Naive thymus-derived CD4-positive, alpha-beta T cell (primary cell): ENCODE measurements around the gene NENF. TPM values are rescaled to one million over a fixed set of nuclear protein-coding genes. Genes with fewer than 3 reads are reported as not detected.

ENCODE experiments used
- ATAC-seq: fragments of 150-1000 bp; cut with Tn5 transposase; 2 replicates; pipeline ENCODE4 v1.10.0; 2021; ENCODE audit warnings: mild to moderate bottlenecking, moderate library complexity
- CTCF ChIA-PET: fragments of 350-600 bp; sonication (Branson Sonifier 250); formaldehyde crosslinking; loops from one replicate; lab custom pipeline; 2021; ENCODE audit warnings: antibody characterized with exemption; lab: Charles Lee
- POLR2A ChIA-PET: fragments of 350-600 bp; sonication (Branson Sonifier 250); formaldehyde crosslinking; loops from one replicate; lab custom pipeline; 2021; ENCODE audit warnings: antibody characterized with exemption, inconsistent platforms; lab: Charles Lee
- DNase-seq, 9 donors: peaks; one replicate each; pipeline versions ENCODE4 v3.0.0 to v3.0.0-alpha.2; 2020 to 2022; ENCODE audit warnings: mixed read lengths in 1 of 9
- H3K27ac ChIP-seq: one replicate; pipeline ENCODE4 v1.7.0; 2013; ENCODE audit warnings: mild to moderate bottlenecking, low read depth, low read length, moderate library complexity
- H3K27me3 ChIP-seq, 2 donors: one replicate each; pipeline ENCODE4 v1.7.0; 2013; ENCODE audit warnings: low read length in 2 of 2, mild to moderate bottlenecking in 2 of 2, moderate library complexity in 2 of 2; ENCODE audit not compliant: control insufficient read depth in 2 of 2, insufficient read depth in 2 of 2
- H3K36me3 ChIP-seq, 3 experiments: 1 replicate in 2 of 3; 2 replicates in 1 of 3; pipeline ENCODE4 v1.7.0; 2013; ENCODE audit warnings: low read length in 3 of 3, mild to moderate bottlenecking in 3 of 3, moderate library complexity in 1 of 3; ENCODE audit not compliant: insufficient read depth in 3 of 3, control insufficient read depth in 2 of 3
- H3K4me1 ChIP-seq, 2 donors: one replicate each; pipeline ENCODE4 v1.7.0; 2013; ENCODE audit warnings: low read length in 2 of 2, mild to moderate bottlenecking in 2 of 2, moderate library complexity in 1 of 2; ENCODE audit not compliant: control insufficient read depth in 2 of 2, insufficient read depth in 2 of 2
- H3K4me3 ChIP-seq: 2 replicates; pipeline ENCODE4 v1.7.0; 2013; ENCODE audit warnings: mild to moderate bottlenecking, low read length
- H3K9me3 ChIP-seq, 3 experiments: 1 replicate in 2 of 3; 2 replicates in 1 of 3; pipeline ENCODE4 v1.7.0; 2013; ENCODE audit warnings: low read length in 3 of 3; ENCODE audit not compliant: control insufficient read depth in 2 of 3
- H3K27ac Mint-ChIP-seq, 9 donors: one replicate each; pipeline ENCODE4 v1.8.0; 2020 to 2022; ENCODE audit warnings: mixed read lengths in 9 of 9, mild to moderate bottlenecking in 8 of 9, moderate library complexity in 5 of 9, inconsistent platforms in 2 of 9
- H3K27me3 Mint-ChIP-seq, 5 donors: one replicate each; pipeline ENCODE4 v1.8.0; 2021 to 2022; ENCODE audit warnings: mixed read lengths in 5 of 5, mild to moderate bottlenecking in 1 of 5
- H3K36me3 Mint-ChIP-seq, 5 donors: one replicate each; pipeline ENCODE4 v1.8.0; 2020 to 2022; ENCODE audit warnings: mixed read lengths in 5 of 5, mild to moderate bottlenecking in 3 of 5, inconsistent platforms in 1 of 5
- H3K4me1 Mint-ChIP-seq, 7 donors: one replicate each; pipeline ENCODE4 v1.8.0; 2020 to 2022; ENCODE audit warnings: mixed read lengths in 7 of 7, mild to moderate bottlenecking in 3 of 7, inconsistent platforms in 1 of 7
- H3K4me3 Mint-ChIP-seq, 10 donors: one replicate each; pipeline ENCODE4 v1.8.0; 2020 to 2022; ENCODE audit warnings: mild to moderate bottlenecking in 10 of 10, mixed read lengths in 10 of 10, moderate library complexity in 6 of 10, inconsistent platforms in 2 of 10
- H3K9me3 Mint-ChIP-seq, 11 donors: one replicate each; pipeline ENCODE4 v1.8.0; 2020 to 2022; ENCODE audit warnings: mixed read lengths in 11 of 11, mild to moderate bottlenecking in 4 of 11, inconsistent platforms in 1 of 11, moderate library complexity in 1 of 11
- intact Hi-C, 2 donors: fragments of 100-400 bp; cut with micrococcal nuclease; formaldehyde crosslinking; loops; one replicate each; pipeline ENCODE4 v1.15.1; 2023
- polyA plus RNA-seq, 2 donors: library from polyadenylated mRNA; unstranded; fragments of 300-500 nt; fragmentation: Illumina TruSeq; gene quantifications; one replicate each; pipeline ENCODE4 v1.2.3, GENCODE V29; 2021
- total RNA-seq, 6 experiments: library from RNA in 5 of 6; stranded (reverse) in 5 of 6; gene quantifications; 1 replicate in 5 of 6; 2 replicates in 1 of 6; pipeline ENCODE4 v1.2.3 and lab custom pipeline; 2021 to 2026

Gene NENF
- total and polyA plus RNA-seq, 7 experiments from 2014 or later: 16.0 to 73.0 (median 22.9) TPM

- ChIA-PET CTCF (interaction anchor here (0.6 to 7.3 kb wide), 5 partner anchors 13 to 773 kb away, joined by 3 to 96 read pairs (median 5); no protein-coding TSS in a partner anchor), POLR2A (no interaction called here)
- ATAC-seq: no peak
- Histone ChIP-seq H3K36me3 (no peaks in the 10 kb centered on the region), H3K27me3 (no peaks in the 10 kb centered on the region), H3K9me3 (no peaks in the 10 kb centered on the region), H3K4me1 (no peaks in the 10 kb centered on the region), H3K27ac (no peak overlapping the region), H3K4me3 (no peak overlapping the region)
- H3K4me3 Mint-ChIP-seq: no peak overlapping the region
- no peaks in the 10 kb centered on the region for H3K27me3 Mint-ChIP-seq
- intact Hi-C loops: no loop called here
- H3K36me3 Mint-ChIP-seq: no peaks in the 10 kb centered on the region
- peaks cover 0 to 8% (median 0%) of the 10 kb centered on the region in 7 donors for H3K4me1 Mint-ChIP-seq
- no peak overlapping the region for H3K27ac Mint-ChIP-seq
- no peak for DNase-seq
- H3K9me3 Mint-ChIP-seq: peaks cover 0 to 1% (median 0%) of the 10 kb centered on the region in 11 donors
Observed at GRCh38 chr1:212453156-212453857, 20.6 kb downstream of the NENF start.

- H3K9me3 ChIP-seq: no peaks in the 10 kb centered on the region
- Mint-ChIP-seq H3K27ac (no peak overlapping the region), H3K27me3 (no peaks in the 10 kb centered on the region), H3K9me3 (peaks cover 0 to under 1% (median 0%) of the 10 kb centered on the region in 11 donors), H3K36me3 (no peaks in the 10 kb centered on the region), H3K4me3 (no peak overlapping the region), H3K4me1 (peaks cover 0 to 15% (median 0%) of the 10 kb centered on the region in 7 donors)
- DNase-seq (no peak), ATAC-seq (no peak)
- ChIA-PET CTCF (interaction anchor here (0.5 to 7.3 kb wide), 10 partner anchors 16 to 1576 kb away, joined by 3 to 166 read pairs (median 12); partner anchors contain the start of genes DTL and INTS7), POLR2A (no interaction called here)
- H3K4me3 ChIP-seq: no peak overlapping the region
- no peaks in the 10 kb centered on the region for H3K27me3 ChIP-seq
- H3K27ac ChIP-seq: no peak overlapping the region
- intact Hi-C loops: loop anchor here (1.0 to 5.0 kb wide), 5 partner anchors 87 to 757 kb away; no protein-coding TSS in a partner anchor
- H3K36me3 ChIP-seq: no peaks in the 10 kb centered on the region
- H3K4me1 ChIP-seq: no peaks in the 10 kb centered on the region
Observed at GRCh38 chr1:212454741-212455140, 22.0 kb downstream of the NENF start.

DNA sequence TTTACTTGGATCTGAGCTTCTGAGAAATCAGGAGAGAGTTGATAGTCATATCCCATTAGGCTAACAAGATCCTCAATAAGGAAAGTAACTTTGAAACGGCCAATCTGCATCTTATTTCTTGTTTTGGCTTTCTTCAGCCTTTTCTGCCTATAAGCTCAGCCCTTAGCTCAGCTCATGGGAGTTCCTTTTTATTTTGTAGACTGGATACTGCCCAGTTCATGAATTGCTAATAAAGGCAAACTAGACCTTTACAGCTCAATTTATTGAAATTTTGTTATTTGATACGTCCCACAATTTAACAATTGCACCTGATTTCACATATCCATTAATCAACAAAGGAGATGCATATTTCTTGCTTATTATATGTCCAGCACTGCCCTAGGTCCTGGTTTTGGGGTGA lies 22.7 kb downstream of the NENF start:
- H3K4me3 ChIP-seq: no peak overlapping the region
- H3K27me3 Mint-ChIP-seq: no peaks in the 10 kb centered on the region
- no peak overlapping the region for H3K27ac ChIP-seq
- no peaks in the 10 kb centered on the region for H3K36me3 ChIP-seq
- intact Hi-C loops: loop anchor here (1.0 to 5.0 kb wide), 5 partner anchors 88 to 758 kb away; no protein-coding TSS in a partner anchor
- H3K27me3 ChIP-seq: no peaks in the 10 kb centered on the region
- no peaks in the 10 kb centered on the region for H3K36me3 Mint-ChIP-seq
- peaks cover 0 to 15% (median 0%) of the 10 kb centered on the region in 7 donors for H3K4me1 Mint-ChIP-seq
- no peak overlapping the region for H3K4me3 Mint-ChIP-seq
- no peak overlapping the region for H3K27ac Mint-ChIP-seq
- ChIA-PET POLR2A (interaction anchor here (0.6 to 1.3 kb wide), 4 partner anchors 11 to 775 kb away, joined by 3 to 4 read pairs (median 4); no protein-coding TSS in a partner anchor), CTCF (interaction anchor here (0.5 to 7.3 kb wide), 35 partner anchors 9 to 1084 kb away, joined by 3 to 166 read pairs (median 5); partner anchors contain the start of genes DTL, INTS7, NENF and PACC1)
- no peaks in the 10 kb centered on the region for H3K4me1 ChIP-seq
- ATAC-seq (no peak), DNase-seq (no peak)
- H3K9me3 ChIP-seq: no peaks in the 10 kb centered on the region
- no peaks in the 10 kb centered on the region for H3K9me3 Mint-ChIP-seq

GRCh38 chr1:212455803-212456528 lies 23.2 kb downstream of the NENF start:
- Mint-ChIP-seq H3K9me3 (no peaks in the 10 kb centered on the region), H3K27ac (no peak overlapping the region), H3K4me1 (peaks cover 0 to 12% (median 0%) of the 10 kb centered on the region in 7 donors), H3K27me3 (no peaks in the 10 kb centered on the region), H3K36me3 (no peaks in the 10 kb centered on the region), H3K4me3 (no peak overlapping the region)
- no peaks in the 10 kb centered on the region for H3K9me3 ChIP-seq
- intact Hi-C loops: loop anchor here (1.0 to 5.0 kb wide), 14 partner anchors 23 to 776 kb away; partner anchors contain the start of genes NENF (in 2 of the 2), DTL (in 1 of the 2) and INTS7 (in 1 of the 2)
- ATAC-seq: peak; percentile 84
- H3K27me3 ChIP-seq: no peaks in the 10 kb centered on the region
- no peaks in the 10 kb centered on the region for H3K4me1 ChIP-seq
- no peak overlapping the region for H3K27ac ChIP-seq
- no peaks in the 10 kb centered on the region for H3K36me3 ChIP-seq
- ChIA-PET POLR2A (interaction anchor here (0.6 to 1.3 kb wide), 5 partner anchors 11 to 775 kb away, joined by 3 to 4 read pairs (median 3); no protein-coding TSS in a partner anchor), CTCF (interaction anchor here (0.6 to 7.3 kb wide), 45 partner anchors 9 to 849 kb away, joined by 3 to 166 read pairs (median 4); partner anchors contain the start of genes DTL, INTS7, NENF and PACC1)
- no peak overlapping the region for H3K4me3 ChIP-seq
- peak; percentile 53 to 84 (median 69) for DNase-seq

DNA sequence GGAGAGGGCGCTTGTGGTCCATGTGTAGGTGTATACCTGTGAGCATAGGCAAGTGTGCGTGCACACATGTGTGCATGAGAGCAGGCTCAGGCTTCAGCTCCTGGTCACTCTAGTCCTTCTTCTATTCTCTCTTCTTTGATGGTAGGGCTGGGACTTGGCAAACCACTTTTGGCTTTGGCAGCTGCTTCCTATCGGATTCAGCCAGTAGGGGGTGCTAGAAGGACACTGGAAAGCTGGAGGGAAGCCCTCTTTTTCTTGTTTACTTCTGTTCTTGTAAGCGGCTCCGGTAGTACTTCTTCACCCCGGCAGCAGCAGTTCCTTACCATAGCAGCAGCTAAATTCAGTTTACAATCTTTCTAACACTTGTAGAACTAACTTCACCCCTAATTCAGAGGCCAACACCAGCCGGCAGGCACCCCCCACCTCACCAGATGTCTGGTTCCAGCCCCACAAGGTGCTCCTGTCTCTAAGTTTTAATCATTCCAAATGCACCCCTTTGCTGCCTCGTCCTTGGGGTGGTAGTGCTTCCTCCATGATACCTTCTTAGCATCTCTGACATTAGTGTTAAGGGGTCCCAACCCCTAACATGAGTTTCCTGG lies 25.1 kb downstream of the NENF start:
- Histone ChIP-seq H3K27me3 (no peaks in the 10 kb centered on the region), H3K9me3 (no peaks in the 10 kb centered on the region), H3K36me3 (no peaks in the 10 kb centered on the region), H3K4me1 (no peaks in the 10 kb centered on the region), H3K27ac (no peak overlapping the region), H3K4me3 (no peak overlapping the region)
- DNase-seq (peak; percentile 9 to 47 (median 32)), ATAC-seq (no peak)
- H3K36me3 Mint-ChIP-seq: no peaks in the 10 kb centered on the region
- ChIA-PET CTCF (interaction anchor here (1.2 to 7.3 kb wide), 10 partner anchors 12 to 776 kb away, joined by 3 to 166 read pairs (median 8); partner anchors contain the start of genes DTL, INTS7 and NENF), POLR2A (interaction anchor here (0.6 to 1.1 kb wide), 2 partner anchors 387 to 778 kb away, joined by 3 to 10 read pairs; no protein-coding TSS in a partner anchor)
- peaks cover 0 to 12% (median 0%) of the 10 kb centered on the region in 7 donors for H3K4me1 Mint-ChIP-seq
- H3K9me3 Mint-ChIP-seq: no peaks in the 10 kb centered on the region
- H3K27me3 Mint-ChIP-seq: no peaks in the 10 kb centered on the region
- H3K27ac Mint-ChIP-seq: no peak overlapping the region
- H3K4me3 Mint-ChIP-seq: no peak overlapping the region
- intact Hi-C loops: loop anchor here (1.0 to 5.0 kb wide), 6 partner anchors 25 to 761 kb away; partner anchors contain the start of gene NENF (in 1 of the 2)

DNA sequence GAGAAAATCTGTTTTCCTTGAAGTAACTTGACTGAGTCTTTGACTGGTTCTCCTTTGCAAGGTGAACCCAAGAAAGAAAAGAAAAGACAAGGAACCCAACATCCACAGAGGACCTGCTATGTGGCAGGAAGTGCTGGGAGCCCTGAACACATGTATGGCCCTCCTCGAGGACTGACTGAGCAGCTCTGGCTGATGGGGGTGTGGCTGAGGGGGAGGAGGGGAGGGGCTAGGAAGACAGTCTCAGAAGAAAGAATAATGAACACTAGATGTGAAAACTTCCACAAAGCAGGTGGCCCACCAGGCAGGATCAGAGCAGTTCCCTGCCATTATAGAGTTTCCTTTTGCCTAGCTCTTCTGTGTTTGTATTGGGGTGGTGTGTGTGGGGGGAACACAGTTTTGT lies 26.1 kb downstream of the NENF start:
- intact Hi-C loops: loop anchor here (5.0 kb wide), 4 partner anchors 92 to 762 kb away; no protein-coding TSS in a partner anchor
- H3K27ac ChIP-seq: no peak overlapping the region
- no peak for ATAC-seq
- Mint-ChIP-seq H3K36me3 (no peaks in the 10 kb centered on the region), H3K27ac (peak overlapping the region in 2 of 9 donors; percentile 29 to 61), H3K27me3 (no peaks in the 10 kb centered on the region), H3K4me1 (peaks cover 0 to 12% (median 0%) of the 10 kb centered on the region in 7 donors), H3K4me3 (no peak overlapping the region), H3K9me3 (no peaks in the 10 kb centered on the region)
- ChIA-PET POLR2A (no interaction called here), CTCF (interaction anchor here (1.1 to 7.3 kb wide), 3 partner anchors 92 to 394 kb away, joined by 4 to 166 read pairs (median 96); no protein-coding TSS in a partner anchor)
- no peaks in the 10 kb centered on the region for H3K9me3 ChIP-seq
- H3K4me3 ChIP-seq: no peak overlapping the region
- H3K27me3 ChIP-seq: no peaks in the 10 kb centered on the region
- H3K4me1 ChIP-seq: no peaks in the 10 kb centered on the region
- no peak for DNase-seq
- no peaks in the 10 kb centered on the region for H3K36me3 ChIP-seq
